Measurements from ENCODE around the gene PRTG. TPM values are rescaled to one million over a fixed set of nuclear protein-coding genes. Genes with fewer than 3 reads are reported as not detected.

PRTG gene
- total RNA-seq, 1 donor from 2014 or later, result 19.4 TPM

DNA sequence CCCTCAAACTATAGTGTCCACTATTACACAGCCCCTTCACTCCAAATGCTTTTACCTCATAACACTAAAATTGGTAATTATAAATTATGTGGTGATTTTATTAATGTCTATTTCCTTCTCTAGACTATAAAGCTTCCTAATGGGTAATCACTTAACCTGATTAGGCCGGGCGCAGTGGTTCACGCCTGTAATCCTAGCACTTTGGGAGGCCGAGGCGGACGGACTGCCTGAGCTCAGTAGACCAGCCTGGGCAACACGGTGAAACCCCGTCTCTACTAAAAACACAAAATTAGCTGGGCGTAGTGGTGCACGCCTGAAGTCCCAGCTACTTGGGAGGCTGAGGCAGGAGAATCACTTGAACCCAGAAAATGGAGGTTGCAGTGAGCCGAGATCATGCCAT is 83.5 kb downstream of the PRTG start:
- no peak for DNase-seq
- Mint-ChIP-seq H3K4me3 (ENCODE audit: unreplicated experiment) (no peak overlapping the region), H3K36me3 (ENCODE audit: unreplicated experiment) (no peaks in the 10 kb centered on the region), H3K4me1 (ENCODE audit: low read depth, unreplicated experiment) (peaks cover 16% of the 10 kb centered on the region), H3K27me3 (ENCODE audit: unreplicated experiment) (peaks cover 4% of the 10 kb centered on the region), H3K9me3 (ENCODE audit: unreplicated experiment) (no peaks in the 10 kb centered on the region), H3K27ac (ENCODE audit: unreplicated experiment) (no peak overlapping the region)
- no peak for TF ChIP-seq CTCF (IDR thresholded peaks at IDR 0.05; ENCODE audit: partially characterized antibody, unreplicated experiment)

GRCh38 chr15:55658886-55659285 is 84.1 kb downstream of the PRTG start:
- no peaks in the 10 kb centered on the region for H3K9me3 Mint-ChIP-seq (ENCODE audit: unreplicated experiment)
- no peak for TF ChIP-seq CTCF (IDR thresholded peaks at IDR 0.05; ENCODE audit: partially characterized antibody, unreplicated experiment)
- no peak for DNase-seq
- peaks cover 4% of the 10 kb centered on the region for H3K27me3 Mint-ChIP-seq (ENCODE audit: unreplicated experiment)
- no peak overlapping the region for H3K4me3 Mint-ChIP-seq (ENCODE audit: unreplicated experiment)
- H3K27ac Mint-ChIP-seq (ENCODE audit: unreplicated experiment), result no peak overlapping the region
- H3K36me3 Mint-ChIP-seq (ENCODE audit: unreplicated experiment), result no peaks in the 10 kb centered on the region
- H3K4me1 Mint-ChIP-seq (ENCODE audit: low read depth, unreplicated experiment), result peaks cover 16% of the 10 kb centered on the region

DNA sequence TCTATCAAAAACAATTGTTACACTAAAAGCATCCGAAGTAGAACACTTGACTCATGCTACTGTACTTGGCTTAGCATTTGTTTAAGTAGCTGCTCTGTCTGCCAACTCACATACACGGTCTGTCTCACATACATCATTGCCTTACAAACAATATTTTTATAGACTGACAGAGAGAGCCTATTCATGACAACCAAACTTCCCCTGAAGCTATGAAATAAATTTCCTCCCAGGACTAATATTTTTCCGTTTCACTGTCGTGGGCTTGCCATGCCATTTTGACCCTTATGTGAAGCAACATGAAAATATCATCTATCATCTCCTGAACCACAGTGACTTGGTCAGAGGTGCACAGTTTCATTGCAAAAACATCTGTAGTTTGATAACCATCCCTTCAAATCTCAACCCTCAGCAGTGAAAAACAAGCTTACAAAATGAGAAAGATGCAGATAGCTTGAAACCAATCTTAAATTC is 88.4 kb downstream of the PRTG start:
- Mint-ChIP-seq H3K4me1 (ENCODE audit: low read depth, unreplicated experiment) (peaks cover 4% of the 10 kb centered on the region), H3K27me3 (ENCODE audit: unreplicated experiment) (no peaks in the 10 kb centered on the region), H3K4me3 (ENCODE audit: unreplicated experiment) (no peak overlapping the region), H3K9me3 (ENCODE audit: unreplicated experiment) (no peaks in the 10 kb centered on the region), H3K27ac (ENCODE audit: unreplicated experiment) (no peak overlapping the region), H3K36me3 (ENCODE audit: unreplicated experiment) (no peaks in the 10 kb centered on the region)
- no peak for DNase-seq
- no peak for TF ChIP-seq CTCF (IDR thresholded peaks at IDR 0.05; ENCODE audit: partially characterized antibody, unreplicated experiment)

- no peak for TF ChIP-seq CTCF (IDR thresholded peaks at IDR 0.05; ENCODE audit: partially characterized antibody, unreplicated experiment)
- H3K4me1 Mint-ChIP-seq (ENCODE audit: low read depth, unreplicated experiment), result peaks cover 2% of the 10 kb centered on the region
- H3K36me3 Mint-ChIP-seq (ENCODE audit: unreplicated experiment), result no peaks in the 10 kb centered on the region
- no peak overlapping the region for H3K4me3 Mint-ChIP-seq (ENCODE audit: unreplicated experiment)
- no peaks in the 10 kb centered on the region for H3K27me3 Mint-ChIP-seq (ENCODE audit: unreplicated experiment)
- H3K9me3 Mint-ChIP-seq (ENCODE audit: unreplicated experiment), result no peaks in the 10 kb centered on the region
- DNase-seq, result no peak
- no peak overlapping the region for H3K27ac Mint-ChIP-seq (ENCODE audit: unreplicated experiment)
These were observed 90.0 kb downstream of the PRTG start for GRCh38 chr15:55652909-55653495.

- H3K4me1 Mint-ChIP-seq (ENCODE audit: low read depth, unreplicated experiment), result peaks cover 2% of the 10 kb centered on the region
- DNase-seq, result no peak
- H3K36me3 Mint-ChIP-seq (ENCODE audit: unreplicated experiment), result no peaks in the 10 kb centered on the region
- H3K27ac Mint-ChIP-seq (ENCODE audit: unreplicated experiment), result no peak overlapping the region
- H3K9me3 Mint-ChIP-seq (ENCODE audit: unreplicated experiment), result no peaks in the 10 kb centered on the region
- TF ChIP-seq CTCF (IDR thresholded peaks at IDR 0.05; ENCODE audit: partially characterized antibody, unreplicated experiment), result no peak
- no peak overlapping the region for H3K4me3 Mint-ChIP-seq (ENCODE audit: unreplicated experiment)
- no peaks in the 10 kb centered on the region for H3K27me3 Mint-ChIP-seq (ENCODE audit: unreplicated experiment)
These were observed 90.6 kb downstream of the PRTG start for GRCh38 chr15:55652359-55652758.

Measured in glutamatergic neuron (in vitro differentiated cells).